Endometrial microvascular endothelial cells (primary cell): ENCODE data around the gene NRAP. TPM values are rescaled to one million over a fixed set of nuclear protein-coding genes. Genes with fewer than 3 reads are reported as not detected.

Source experiments
- in situ Hi-C: cut with HindIII; loops from 2 replicates; pipeline ENCODE4 v1.10.0; 2017; ENCODE audit warnings: low sequenced_read_pairs, low pct_unique_long_range_greater_than_20kb; ENCODE audit errors: inconsistent ontology term
- total RNA-seq: library from RNA; depleted of rRNA; stranded (reverse); fragments of >200 nt; gene quantifications from one replicate; pipeline ENCODE4 v1.2.3, GENCODE V29; 2015; ENCODE audit errors: inconsistent ontology term

The NRAP gene
- total RNA-seq, 1 donor from 2014 or later = not detected

DNA sequence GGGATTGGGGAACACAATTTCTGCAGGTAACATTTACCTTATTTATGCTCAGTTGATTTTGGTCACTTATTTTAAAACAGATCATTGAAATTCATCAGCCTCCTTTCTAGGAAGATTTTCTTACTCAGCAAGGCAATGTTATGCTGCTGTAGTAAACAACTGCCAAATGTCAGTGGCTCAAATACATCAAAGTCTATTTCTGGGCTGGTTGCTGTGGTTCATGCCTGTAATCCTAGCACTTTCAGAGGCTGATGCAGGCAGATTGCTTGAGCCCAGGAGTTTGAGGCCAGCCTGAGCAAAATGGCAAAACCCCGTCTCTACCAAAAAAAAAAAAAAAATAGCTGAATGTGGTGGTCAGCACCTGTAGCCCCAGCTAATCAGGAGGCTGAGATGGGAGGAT is 85.1 kb downstream of the NRAP start:
- in situ Hi-C loops = no loop called here

DNA sequence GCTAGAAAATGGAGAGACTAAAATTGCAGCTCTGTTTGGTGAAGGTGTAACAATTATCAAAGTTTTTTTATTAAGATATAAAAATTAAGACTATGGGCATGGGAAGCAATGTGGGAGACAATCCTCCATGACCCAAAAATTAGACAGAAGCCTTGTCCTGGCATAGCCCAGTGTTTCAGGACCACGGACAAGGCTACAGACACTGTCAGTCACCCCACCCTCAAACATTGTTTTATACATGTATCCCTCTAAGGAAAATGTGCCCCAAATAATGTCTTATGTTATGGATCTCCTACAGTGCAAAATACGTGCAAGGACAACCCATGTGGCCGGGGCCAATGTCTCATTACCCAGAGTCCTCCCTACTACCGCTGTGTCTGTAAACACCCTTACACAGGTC is 87.0 kb downstream of the NRAP start:
- in situ Hi-C loops = no loop called here

DNA sequence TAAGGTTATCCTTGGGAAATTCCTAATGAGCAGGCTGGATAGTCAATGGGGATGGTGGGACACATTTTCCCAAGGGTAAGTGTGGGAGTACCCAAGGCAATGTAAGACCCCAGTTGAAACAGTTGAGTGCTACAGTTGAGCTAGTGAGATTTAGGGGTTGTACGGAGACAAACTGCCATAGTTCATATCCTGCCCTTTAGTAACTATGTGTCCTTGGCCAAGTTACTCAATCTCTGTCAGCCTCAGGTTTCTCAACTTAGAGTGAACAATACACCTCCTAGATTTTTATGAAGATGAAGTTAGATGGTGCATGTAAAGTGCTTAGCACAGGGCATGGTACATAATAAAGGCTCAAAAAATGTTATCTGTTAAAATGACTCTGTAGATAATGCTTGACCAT is 90.5 kb downstream of the NRAP start:
- in situ Hi-C loops = no loop called here

DNA sequence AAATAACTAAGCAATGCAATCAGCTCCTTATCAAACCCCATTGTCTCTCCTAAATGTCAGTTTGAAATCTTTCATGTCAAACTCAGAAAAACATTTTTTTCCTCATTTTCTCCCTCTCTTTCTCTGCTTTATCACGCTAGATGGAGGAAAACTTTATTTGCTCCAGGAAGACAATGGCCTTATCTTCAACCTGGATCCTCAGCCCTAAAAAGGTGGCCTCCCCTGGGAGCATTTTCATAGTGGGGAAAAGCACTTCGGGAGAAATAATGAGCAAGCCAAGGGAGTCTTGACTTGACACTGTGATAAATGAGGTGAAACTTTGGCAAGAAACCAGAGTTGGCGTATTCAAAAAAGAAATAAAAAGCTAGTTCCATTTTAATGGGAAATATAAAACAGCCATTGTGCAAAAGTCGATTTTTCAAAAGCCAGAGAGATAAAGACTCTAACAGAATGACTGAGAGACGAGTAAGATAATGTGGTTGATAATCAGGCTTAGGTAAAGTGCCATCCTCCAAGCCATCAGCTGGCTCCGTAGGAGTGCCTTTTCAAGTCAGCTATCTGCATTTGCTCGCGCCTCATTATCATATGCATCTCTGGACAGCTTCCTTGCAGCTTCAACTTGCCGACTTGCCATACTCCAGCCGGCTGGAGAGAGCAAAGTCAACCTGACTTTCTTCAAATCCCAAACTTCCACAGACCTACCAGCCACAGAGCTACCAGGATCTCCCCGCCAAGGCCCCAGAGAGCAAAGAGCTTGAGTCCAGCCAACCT is 91.1 kb downstream of the NRAP start:
- in situ Hi-C loops = no loop called here

DNA sequence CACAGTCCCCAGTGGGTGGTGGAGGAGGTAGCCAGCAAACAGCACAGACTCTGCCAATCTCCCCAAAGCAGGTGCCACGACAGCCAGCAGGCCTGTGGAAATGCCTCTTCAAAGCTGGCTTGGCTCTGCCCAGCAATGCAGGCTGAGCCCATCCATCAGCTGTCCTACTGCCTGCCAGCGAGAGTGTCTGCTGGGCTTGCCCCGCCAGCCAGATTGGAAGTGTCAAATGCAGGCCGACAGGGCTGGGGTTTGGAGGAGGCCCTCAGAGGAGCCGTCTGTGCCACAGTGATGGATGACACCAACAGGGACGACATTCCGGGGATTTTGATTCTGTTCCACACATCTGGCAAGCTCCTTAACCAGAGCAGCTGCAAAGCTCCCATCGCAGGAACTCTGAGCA is 94.3 kb downstream of the NRAP start:
- in situ Hi-C loops = no loop called here

DNA sequence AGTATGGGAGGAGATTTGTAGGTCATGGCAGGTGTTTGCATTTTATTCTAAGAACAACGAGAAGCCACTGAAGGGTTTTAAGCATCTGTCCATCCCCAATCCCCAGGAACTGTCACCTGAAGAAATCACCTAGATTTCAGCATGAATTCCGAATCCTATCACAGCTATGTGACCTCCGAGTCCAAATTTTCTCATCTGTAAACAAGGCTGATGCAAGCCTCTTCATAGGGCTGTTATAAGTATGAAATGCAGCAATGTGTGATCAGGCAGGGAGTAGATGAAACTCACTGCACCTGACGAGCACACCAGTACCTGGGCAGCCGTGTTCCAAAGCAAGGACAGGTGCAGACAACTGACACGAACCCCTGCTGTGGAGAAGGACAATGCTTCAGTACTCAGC is 97.0 kb downstream of the NRAP start:
- in situ Hi-C loops = no loop called here

DNA sequence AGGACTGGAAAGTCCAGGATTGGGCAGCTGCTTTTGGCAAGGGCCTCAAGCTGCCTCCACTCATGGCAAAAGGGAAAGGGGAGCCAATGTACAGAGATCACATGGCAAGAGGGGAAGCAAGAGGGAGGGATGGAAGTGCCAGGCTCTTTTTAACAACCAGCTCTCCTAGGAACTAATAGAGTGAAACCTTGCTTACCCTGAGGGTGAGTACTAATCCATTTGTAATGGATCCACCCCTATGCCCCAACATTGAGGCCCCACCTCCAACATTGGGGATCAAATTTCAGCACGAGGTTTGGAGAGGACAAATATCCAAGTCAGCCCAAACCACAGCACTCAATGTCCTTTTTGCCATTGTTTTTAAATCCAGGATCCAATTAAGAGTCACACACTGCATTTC is 98.5 kb downstream of the NRAP start:
- in situ Hi-C loops = no loop called here

DNA sequence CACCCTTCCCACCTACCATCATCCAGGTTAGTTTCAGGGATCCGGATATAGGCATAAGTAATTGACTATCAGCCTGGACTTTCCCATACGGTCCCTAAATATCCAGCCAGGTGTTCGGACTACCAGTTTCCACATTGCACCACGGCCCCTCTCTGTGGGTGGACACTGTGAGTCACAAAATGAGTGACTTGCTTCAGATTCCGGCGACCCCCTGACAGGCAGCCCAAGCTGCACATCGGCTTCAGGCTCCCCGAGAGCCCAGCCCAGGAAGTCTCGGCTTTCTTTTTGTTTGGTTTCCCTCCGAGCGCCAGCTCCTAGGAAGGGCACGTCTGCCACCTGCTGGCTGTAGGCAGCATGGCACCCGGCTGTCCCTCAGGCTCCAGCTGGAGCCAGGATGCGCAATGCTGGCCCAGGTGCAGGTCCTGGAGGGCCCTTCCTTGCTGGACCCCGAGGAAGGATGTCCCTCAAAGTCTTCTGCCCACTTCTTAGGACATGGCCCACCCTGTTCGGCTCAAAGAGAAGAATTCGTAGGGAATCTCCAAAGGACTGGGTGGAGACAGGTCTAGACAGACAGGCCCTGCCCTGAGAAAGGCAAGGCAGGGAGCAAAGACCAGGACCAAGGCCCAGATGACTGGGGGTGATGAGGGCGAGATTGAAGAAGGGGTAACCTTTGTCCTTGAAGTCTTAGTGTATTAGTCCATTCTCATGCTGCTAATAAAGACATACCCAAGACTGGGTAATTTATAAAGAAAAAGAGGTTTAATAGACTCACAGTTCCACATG is 100.3 kb downstream of the NRAP start:
- in situ Hi-C loops = no loop called here

DNA sequence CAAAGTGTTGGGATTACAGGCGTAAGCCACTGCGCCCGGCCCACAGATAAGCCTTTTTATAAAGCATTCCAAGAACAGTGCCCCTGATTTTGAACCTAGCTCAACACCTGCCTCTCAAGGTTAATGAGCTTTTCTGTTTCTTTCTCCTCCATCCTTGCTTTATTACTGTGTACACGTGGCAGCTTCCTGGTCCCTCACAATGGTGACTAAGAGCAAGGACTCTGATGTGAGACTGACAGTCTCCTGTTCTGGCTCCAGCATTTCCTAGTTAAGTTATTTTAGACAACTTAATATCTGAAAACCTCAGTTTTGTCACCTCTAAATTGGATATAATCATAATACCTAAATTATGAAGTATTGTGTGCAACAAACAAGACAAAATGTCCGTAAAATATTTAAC is 101.1 kb downstream of the NRAP start:
- in situ Hi-C loops = no loop called here

DNA sequence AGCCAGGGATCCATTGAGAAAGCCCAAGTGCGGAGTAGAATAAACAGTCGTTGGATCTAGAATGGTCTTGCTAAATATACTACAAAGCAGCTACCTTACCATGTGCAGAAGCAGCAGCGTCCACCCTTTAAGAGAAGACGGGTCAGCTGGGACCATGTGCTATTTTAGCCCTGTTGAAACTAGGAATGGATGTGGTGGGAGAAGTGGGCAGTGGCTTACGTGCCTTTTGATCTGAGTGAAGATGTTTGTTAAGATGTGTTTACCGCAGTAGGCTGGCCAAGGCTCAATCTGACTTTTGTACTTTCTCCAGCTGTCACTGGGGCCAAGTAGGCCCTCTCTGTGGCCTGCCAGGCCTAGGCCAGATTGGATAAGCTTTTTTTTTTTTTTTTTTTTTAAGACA is 101.8 kb downstream of the NRAP start:
- in situ Hi-C loops = no loop called here

DNA sequence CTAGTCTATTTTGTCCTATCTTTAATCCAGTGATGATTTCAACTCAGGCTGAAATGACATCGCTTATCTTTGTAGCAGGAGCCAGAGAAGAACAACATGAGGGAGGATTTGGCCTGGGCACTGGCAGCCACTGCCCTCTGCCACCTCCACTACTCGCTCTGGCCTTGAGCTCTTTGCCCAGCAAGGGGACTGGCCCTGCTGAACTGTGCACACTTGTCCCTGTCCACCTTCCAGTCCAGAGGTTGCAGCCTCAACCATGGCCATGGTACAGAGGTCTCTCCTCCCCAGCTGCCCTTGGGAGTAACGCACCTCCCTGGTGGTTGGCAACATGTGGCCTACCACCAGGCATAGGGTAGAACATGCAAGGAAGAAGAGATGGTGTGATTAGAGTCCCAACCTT is 102.6 kb downstream of the NRAP start:
- in situ Hi-C loops = no loop called here

DNA sequence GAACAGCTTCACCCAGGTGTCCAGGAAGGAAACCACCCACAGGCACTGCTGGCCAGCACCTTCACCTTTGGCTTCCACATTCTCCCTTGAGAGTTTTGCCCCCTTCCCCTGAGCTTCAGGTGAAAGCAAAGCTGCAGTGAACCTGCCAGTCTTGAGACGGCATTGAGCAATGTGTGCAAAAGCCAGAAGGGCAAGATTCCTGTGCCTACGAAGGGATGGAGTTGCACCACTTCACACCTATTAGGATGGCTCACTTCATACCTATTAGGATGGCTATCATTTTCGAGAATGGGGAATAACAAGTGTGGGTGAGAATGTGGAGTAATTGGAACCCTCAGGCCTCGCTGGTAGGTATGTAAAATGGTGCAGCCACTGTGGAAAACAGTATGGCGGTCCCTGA is 103.8 kb downstream of the NRAP start:
- in situ Hi-C loops = no loop called here

DNA sequence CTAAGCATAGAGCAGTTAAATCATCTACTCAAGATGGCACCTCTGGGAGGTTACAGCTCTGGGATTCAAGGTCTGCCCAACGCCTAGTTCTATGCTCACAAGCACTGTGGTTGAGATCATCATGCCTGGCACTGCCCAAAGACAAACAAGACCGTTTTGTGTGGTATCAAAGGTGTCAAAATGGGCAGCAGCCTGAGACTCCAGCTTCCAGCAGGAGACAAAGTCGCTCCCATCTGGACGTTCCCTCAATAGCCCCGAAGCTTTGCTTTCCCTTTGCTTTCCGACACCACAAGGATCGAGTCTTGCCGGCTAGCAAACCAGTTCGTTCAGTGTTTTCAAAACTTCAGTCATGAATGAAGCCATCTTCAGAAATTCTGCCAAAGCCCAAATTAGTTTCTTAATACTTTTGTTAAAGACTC is 105.9 kb downstream of the NRAP start:
- in situ Hi-C loops = no loop called here

DNA sequence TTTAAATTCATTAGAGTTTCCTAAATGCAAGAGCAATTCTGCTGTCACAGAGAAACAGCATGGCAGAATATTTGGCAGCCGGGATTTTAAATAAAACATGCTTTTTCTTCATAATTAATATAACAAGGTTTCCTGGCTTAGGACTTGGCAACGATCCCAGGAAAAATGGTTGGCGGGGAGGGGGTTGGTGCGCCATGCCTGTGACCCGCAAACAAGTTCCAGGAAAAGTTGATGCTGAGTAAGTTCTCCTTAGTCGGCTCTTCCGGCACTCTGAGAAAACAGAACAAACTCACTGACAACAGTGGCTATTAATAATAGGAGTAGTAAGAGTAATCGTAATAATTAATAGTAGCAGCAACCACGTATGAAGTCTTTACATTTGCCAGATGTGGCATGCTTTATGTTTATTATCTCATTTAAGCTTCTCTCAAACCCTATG is 106.4 kb downstream of the NRAP start:
- in situ Hi-C loops = no loop called here

DNA sequence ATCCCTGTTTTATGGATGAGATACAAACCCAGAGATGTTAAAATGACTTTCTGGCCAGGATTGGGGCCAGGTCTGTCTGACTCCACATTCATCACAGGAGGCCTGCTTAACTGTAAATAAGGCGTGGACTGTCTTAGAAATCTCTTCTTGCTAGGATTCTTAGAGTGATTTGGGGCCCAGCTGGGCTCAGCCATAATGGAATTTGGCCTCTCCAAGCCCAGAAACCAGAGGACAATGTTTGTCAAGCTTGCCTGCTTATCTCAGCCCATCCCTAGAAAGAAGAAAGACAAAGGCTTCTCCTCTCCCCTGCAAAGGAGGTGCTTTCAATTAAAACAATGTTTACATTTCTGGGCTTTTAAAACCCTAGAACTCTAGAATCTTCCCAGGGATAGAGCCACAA is 108.1 kb downstream of the NRAP start:
- in situ Hi-C loops = no loop called here

DNA sequence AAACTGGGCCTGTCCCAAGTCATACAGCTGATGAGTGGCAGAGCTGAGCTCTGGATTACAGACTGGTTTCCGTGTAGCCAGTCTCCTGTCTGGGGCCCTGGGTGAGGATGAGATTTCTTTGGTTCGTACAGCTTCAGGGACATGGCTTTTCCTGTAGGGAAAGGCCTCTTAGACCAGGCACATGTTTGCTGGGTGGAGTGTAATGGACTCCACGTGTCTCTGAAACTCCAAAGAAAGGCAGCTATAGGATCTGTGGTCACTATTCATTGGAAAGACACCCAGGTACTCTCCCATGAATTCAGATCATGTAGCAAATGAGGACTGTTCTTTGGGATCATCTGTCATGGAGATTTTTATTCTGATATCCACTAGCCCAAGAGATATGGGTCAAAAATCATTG is 108.6 kb downstream of the NRAP start:
- in situ Hi-C loops = no loop called here

DNA sequence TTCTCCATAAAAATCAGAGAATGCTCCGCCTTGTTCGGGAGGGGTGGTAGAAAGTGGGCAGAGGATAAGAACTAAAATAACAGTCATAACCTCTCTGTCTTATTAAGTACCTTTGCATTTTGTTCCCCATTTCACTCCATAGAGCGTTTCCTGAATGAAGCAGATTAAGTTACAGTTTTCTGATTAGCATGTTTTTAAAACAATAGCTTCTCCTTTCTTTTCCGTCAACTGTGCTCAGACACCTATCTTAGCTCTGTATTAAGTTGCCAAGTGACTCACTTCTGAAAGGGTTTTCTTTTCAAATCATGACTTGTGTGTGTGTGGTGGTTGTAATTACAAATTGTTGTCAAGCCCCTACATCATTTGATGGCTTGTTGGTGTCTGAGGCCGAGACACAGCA is 109.6 kb downstream of the NRAP start:
- in situ Hi-C loops = no loop called here

DNA sequence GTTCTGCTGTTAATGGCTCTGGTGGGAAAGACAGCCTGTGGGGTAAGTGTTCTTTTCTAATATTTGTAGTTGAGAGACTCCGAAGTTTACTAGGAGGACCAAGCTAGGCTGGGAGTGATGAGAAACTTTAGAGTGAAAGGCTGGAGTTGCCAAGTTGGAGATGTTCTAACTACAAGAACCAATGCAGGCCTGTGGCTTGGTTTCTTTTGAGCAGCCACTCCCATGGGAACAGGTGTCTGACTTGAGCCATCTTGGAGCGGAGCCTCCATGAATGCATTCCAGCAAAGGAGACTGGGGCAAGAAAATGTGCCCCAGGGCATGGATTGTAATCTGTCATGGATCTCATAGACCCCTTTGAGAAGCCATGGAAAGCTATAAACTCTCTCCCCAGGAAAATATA is 110.7 kb downstream of the NRAP start:
- in situ Hi-C loops = no loop called here

DNA sequence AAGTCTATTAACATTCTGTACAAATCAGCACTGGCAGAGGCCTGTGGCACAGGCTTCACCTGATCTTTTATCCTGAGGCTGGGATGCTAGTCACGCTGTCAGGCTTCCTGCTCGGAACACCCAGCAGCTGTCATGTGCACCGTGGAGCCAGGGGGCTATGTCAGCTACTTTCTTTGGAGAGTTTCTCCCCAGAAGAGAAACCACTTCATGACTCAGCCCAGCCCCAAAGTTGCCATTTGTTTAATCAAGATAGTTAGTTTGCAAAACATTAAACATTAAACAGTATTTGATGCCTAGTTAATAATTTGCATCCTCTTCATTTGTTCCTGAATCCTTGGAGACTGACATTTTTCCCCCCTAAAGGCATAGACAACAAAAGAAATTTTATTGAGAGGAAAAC is 111.1 kb downstream of the NRAP start, which contains the start of gene HABP2:
TSS of gene HABP2 (plus strand) at position 353 of the 400 bp plus-strand sequence. CDS start 69 bp downstream, outside the sequence.
- in situ Hi-C loops = no loop called here

DNA sequence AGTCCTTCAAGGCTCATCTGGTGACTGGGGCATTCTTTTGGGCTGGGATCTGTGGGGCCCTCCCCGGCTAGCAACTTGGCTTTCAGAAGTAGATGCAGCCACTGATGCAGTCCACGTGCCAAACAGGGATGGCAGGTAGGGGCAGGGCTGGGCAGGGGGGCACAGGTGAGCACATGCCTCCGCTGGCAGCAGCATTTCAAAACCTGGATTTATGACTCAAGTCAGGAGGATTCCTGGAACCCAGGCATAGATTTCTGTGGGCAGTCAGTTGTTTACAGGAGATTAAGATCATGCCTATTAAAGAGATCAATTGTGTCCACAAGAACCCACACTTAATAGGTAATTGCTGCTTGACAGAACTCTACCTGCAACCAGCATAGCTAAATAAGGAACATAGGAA is 111.8 kb downstream of the NRAP start:
- in situ Hi-C loops = no loop called here
